Immature natural killer cell (primary cell): ENCODE data around the gene KRT14. TPM values are rescaled to one million over a fixed set of nuclear protein-coding genes. Genes with fewer than 3 reads are reported as not detected.

Experiments
- DNase-seq, 3 donors: peaks; one replicate each; pipeline ENCODE4 v3.0.0; 2022; ENCODE audit warnings: mixed read lengths in 1 of 3
- H3K27ac Mint-ChIP-seq, 6 donors: one replicate each; pipeline ENCODE4 v1.8.0; 2020; ENCODE audit warnings: mixed read lengths in 6 of 6, mild to moderate bottlenecking in 5 of 6, inconsistent platforms in 4 of 6, moderate library complexity in 3 of 6
- H3K27me3 Mint-ChIP-seq, 3 donors: one replicate each; pipeline ENCODE4 v1.8.0; 2020 to 2021; ENCODE audit warnings: low read depth in 3 of 3, mild to moderate bottlenecking in 3 of 3, mixed read lengths in 3 of 3, moderate library complexity in 3 of 3, inconsistent platforms in 1 of 3
- H3K36me3 Mint-ChIP-seq, 3 donors: one replicate each; pipeline ENCODE4 v1.8.0; 2020; ENCODE audit warnings: mixed read lengths in 3 of 3, inconsistent platforms in 2 of 3, mild to moderate bottlenecking in 2 of 3
- H3K4me1 Mint-ChIP-seq, 2 donors: one replicate each; pipeline ENCODE4 v1.8.0; 2020; ENCODE audit warnings: inconsistent platforms in 2 of 2, mild to moderate bottlenecking in 2 of 2, mixed read lengths in 2 of 2, moderate library complexity in 1 of 2
- H3K4me3 Mint-ChIP-seq, 5 donors: one replicate each; pipeline ENCODE4 v1.8.0; 2020; ENCODE audit warnings: mild to moderate bottlenecking in 5 of 5, mixed read lengths in 5 of 5, inconsistent platforms in 3 of 5, moderate library complexity in 3 of 5
- H3K9me3 Mint-ChIP-seq, 6 donors: one replicate each; pipeline ENCODE4 v1.8.0; 2020; ENCODE audit warnings: mild to moderate bottlenecking in 6 of 6, mixed read lengths in 6 of 6, inconsistent platforms in 4 of 6, moderate library complexity in 3 of 6
- polyA plus RNA-seq, 3 donors: library from polyadenylated mRNA; unstranded; fragments of 300-500 nt; fragmentation: Illumina TruSeq; gene quantifications; one replicate each; pipeline ENCODE4 v1.2.3, GENCODE V29; 2021

Gene KRT14
- polyA plus RNA-seq, 3 donors from 2014 or later: not detected

GRCh38 chr17:41537614-41537954 lies 49.1 kb downstream of the KRT14 start:
- peaks cover 3 to 16% (median 6%) of the 10 kb centered on the region in 3 donors for H3K27me3 Mint-ChIP-seq
- DNase-seq: no peak
- H3K36me3 Mint-ChIP-seq: no peaks in the 10 kb centered on the region
- H3K4me1 Mint-ChIP-seq: no peaks in the 10 kb centered on the region
- no peak overlapping the region for H3K27ac Mint-ChIP-seq
- H3K9me3 Mint-ChIP-seq: no peaks in the 10 kb centered on the region
- H3K4me3 Mint-ChIP-seq: no peak overlapping the region

- peaks cover 3 to 17% (median 7%) of the 10 kb centered on the region in 3 donors for H3K27me3 Mint-ChIP-seq
- no peak overlapping the region for H3K4me3 Mint-ChIP-seq
- H3K36me3 Mint-ChIP-seq: no peaks in the 10 kb centered on the region
- H3K4me1 Mint-ChIP-seq: no peaks in the 10 kb centered on the region
- no peak overlapping the region for H3K27ac Mint-ChIP-seq
- H3K9me3 Mint-ChIP-seq: no peaks in the 10 kb centered on the region
- DNase-seq: no peak
Measured at GRCh38 chr17:41536741-41537613, 49.7 kb downstream of the KRT14 start.

GRCh38 chr17:41535764-41536481 lies 50.8 kb downstream of the KRT14 start:
- H3K4me1 Mint-ChIP-seq: no peaks in the 10 kb centered on the region
- no peaks in the 10 kb centered on the region for H3K36me3 Mint-ChIP-seq
- H3K27me3 Mint-ChIP-seq: peaks cover 3 to 22% (median 9%) of the 10 kb centered on the region in 3 donors
- no peak for DNase-seq
- H3K4me3 Mint-ChIP-seq: no peak overlapping the region
- H3K9me3 Mint-ChIP-seq: no peaks in the 10 kb centered on the region
- no peak overlapping the region for H3K27ac Mint-ChIP-seq

- Mint-ChIP-seq H3K27ac (no peak overlapping the region), H3K36me3 (no peaks in the 10 kb centered on the region), H3K9me3 (no peaks in the 10 kb centered on the region), H3K27me3 (peaks cover 5 to 22% (median 9%) of the 10 kb centered on the region in 3 donors), H3K4me1 (no peaks in the 10 kb centered on the region), H3K4me3 (no peak overlapping the region)
- no peak for DNase-seq
Measured at GRCh38 chr17:41534899-41535546, 51.7 kb downstream of the KRT14 start.

GRCh38 chr17:41533613-41534012 lies 53.1 kb downstream of the KRT14 start:
- no peak overlapping the region for H3K4me3 Mint-ChIP-seq
- no peaks in the 10 kb centered on the region for H3K9me3 Mint-ChIP-seq
- no peaks in the 10 kb centered on the region for H3K36me3 Mint-ChIP-seq
- H3K4me1 Mint-ChIP-seq: peaks cover 0 to 3% of the 10 kb centered on the region in 2 donors
- no peak overlapping the region for H3K27ac Mint-ChIP-seq
- DNase-seq: no peak
- H3K27me3 Mint-ChIP-seq: peaks cover 8 to 35% (median 13%) of the 10 kb centered on the region in 3 donors

- peaks cover 8 to 40% (median 13%) of the 10 kb centered on the region in 3 donors for H3K27me3 Mint-ChIP-seq
- H3K9me3 Mint-ChIP-seq: no peaks in the 10 kb centered on the region
- H3K27ac Mint-ChIP-seq: no peak overlapping the region
- peaks cover 0 to 4% of the 10 kb centered on the region in 2 donors for H3K4me1 Mint-ChIP-seq
- no peak overlapping the region for H3K4me3 Mint-ChIP-seq
- no peak for DNase-seq
- no peaks in the 10 kb centered on the region for H3K36me3 Mint-ChIP-seq
Measured at GRCh38 chr17:41532947-41533570, 53.6 kb downstream of the KRT14 start.

Other genes with a start within 250 kb of the KRT14 start
- gene KRT33A, start 236.1 kb downstream of the KRT14 start, polyA plus RNA-seq: not detected
- not detected for gene KRT33B, start 217.1 kb downstream of the KRT14 start, polyA plus RNA-seq
- gene KRT34, start 204.6 kb downstream of the KRT14 start, polyA plus RNA-seq: not detected
- gene KRT31, start 189.3 kb downstream of the KRT14 start, polyA plus RNA-seq: not detected
- gene KRT37, start 162.3 kb downstream of the KRT14 start, polyA plus RNA-seq: not detected
- not detected for gene KRT38, start 145.9 kb downstream of the KRT14 start, polyA plus RNA-seq
- gene KRT32, start 119.5 kb downstream of the KRT14 start, polyA plus RNA-seq: not detected
- gene KRT35, start 105.7 kb downstream of the KRT14 start, polyA plus RNA-seq: not detected
- gene KRT36, start 97.0 kb downstream of the KRT14 start, polyA plus RNA-seq: not detected
- gene KRT13, start 81.3 kb downstream of the KRT14 start, polyA plus RNA-seq: not detected
- not detected for gene KRT15, start 68.0 kb downstream of the KRT14 start, polyA plus RNA-seq
- not detected for gene KRT19, start 58.6 kb downstream of the KRT14 start, polyA plus RNA-seq
- not detected for gene KRT9, start 14.8 kb downstream of the KRT14 start, polyA plus RNA-seq
- not detected for gene KRT16, start 25.9 kb upstream of the KRT14 start, polyA plus RNA-seq
- not detected for gene KRT17, start 37.7 kb upstream of the KRT14 start, polyA plus RNA-seq
- 1,000 to 10,000 TPM in 1 of 3 donors, 100 to 1,000 TPM in 2; 639 to 1,260 (median 915) TPM for gene EIF1, start 102.0 kb upstream of the KRT14 start, polyA plus RNA-seq
- not detected for gene GAST, start 125.4 kb upstream of the KRT14 start, polyA plus RNA-seq
- not detected for gene HAP1, start 147.7 kb upstream of the KRT14 start, polyA plus RNA-seq
- gene JUP, start 199.8 kb upstream of the KRT14 start, polyA plus RNA-seq: under 1 TPM in 2 of 3 donors, not detected in 1; 0.61 to 0.76 TPM
- 10 to 100 TPM in 1 of 3 donors, 1 to 10 TPM in 2; 6.7 to 11.2 (median 9.8) TPM for gene P3H4, start 225.1 kb upstream of the KRT14 start, polyA plus RNA-seq
- gene FKBP10, start 226.1 kb upstream of the KRT14 start, polyA plus RNA-seq: under 1 TPM in 2 of 3 donors, not detected in 1; 0.43 to 0.71 TPM
- gene NT5C3B, start 249.3 kb upstream of the KRT14 start, polyA plus RNA-seq: 10 to 100 TPM in 2 of 3 donors, 1 to 10 TPM in 1; 6.4 to 24.6 (median 13.7) TPM